ENCODE measurements around the gene GTF3C1.

- TF ChIP-seq, protein P1, sequence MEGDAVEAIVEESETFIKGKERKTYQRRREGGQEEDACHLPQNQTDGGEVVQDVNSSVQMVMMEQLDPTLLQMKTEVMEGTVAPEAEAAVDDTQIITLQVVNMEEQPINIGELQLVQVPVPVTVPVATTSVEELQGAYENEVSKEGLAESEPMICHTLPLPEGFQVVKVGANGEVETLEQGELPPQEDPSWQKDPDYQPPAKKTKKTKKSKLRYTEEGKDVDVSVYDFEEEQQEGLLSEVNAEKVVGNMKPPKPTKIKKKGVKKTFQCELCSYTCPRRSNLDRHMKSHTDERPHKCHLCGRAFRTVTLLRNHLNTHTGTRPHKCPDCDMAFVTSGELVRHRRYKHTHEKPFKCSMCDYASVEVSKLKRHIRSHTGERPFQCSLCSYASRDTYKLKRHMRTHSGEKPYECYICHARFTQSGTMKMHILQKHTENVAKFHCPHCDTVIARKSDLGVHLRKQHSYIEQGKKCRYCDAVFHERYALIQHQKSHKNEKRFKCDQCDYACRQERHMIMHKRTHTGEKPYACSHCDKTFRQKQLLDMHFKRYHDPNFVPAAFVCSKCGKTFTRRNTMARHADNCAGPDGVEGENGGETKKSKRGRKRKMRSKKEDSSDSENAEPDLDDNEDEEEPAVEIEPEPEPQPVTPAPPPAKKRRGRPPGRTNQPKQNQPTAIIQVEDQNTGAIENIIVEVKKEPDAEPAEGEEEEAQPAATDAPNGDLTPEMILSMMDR (IDR thresholded peaks at IDR 0.05 in 8 of 11, conservative IDR thresholded peaks at IDR 0.05 in 3 of 11) = no peak
- no peak for TF ChIP-seq POLR2A (IDR thresholded peaks at IDR 0.05)
- TF ChIP-seq POLR2AphosphoS5 (IDR thresholded peaks at IDR 0.05) = peak; percentile 41 to 49 (median 41)
Measured at GRCh38 chr16:27464626-27465482, 84.9 kb downstream of the GTF3C1 start.
